ENCODE measurements around the gene ITIH2.

GRCh38 chr10:7794251-7795026 lies 91.3 kb downstream of the ITIH2 start:
- TF ChIP-seq, protein P1, sequence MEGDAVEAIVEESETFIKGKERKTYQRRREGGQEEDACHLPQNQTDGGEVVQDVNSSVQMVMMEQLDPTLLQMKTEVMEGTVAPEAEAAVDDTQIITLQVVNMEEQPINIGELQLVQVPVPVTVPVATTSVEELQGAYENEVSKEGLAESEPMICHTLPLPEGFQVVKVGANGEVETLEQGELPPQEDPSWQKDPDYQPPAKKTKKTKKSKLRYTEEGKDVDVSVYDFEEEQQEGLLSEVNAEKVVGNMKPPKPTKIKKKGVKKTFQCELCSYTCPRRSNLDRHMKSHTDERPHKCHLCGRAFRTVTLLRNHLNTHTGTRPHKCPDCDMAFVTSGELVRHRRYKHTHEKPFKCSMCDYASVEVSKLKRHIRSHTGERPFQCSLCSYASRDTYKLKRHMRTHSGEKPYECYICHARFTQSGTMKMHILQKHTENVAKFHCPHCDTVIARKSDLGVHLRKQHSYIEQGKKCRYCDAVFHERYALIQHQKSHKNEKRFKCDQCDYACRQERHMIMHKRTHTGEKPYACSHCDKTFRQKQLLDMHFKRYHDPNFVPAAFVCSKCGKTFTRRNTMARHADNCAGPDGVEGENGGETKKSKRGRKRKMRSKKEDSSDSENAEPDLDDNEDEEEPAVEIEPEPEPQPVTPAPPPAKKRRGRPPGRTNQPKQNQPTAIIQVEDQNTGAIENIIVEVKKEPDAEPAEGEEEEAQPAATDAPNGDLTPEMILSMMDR (conservative IDR thresholded peaks at IDR 0.05; ENCODE audit: low read length): no peak
- no peak for TF ChIP-seq EZH2phosphoT487 (IDR thresholded peaks at IDR 0.05; ENCODE audit: borderline replicate concordance)

All from Loucy (cell line).